Coronary artery (tissue), 2 donors: Measurements from ENCODE around the gene CD93.

ENCODE experiments used
- DNase-seq: peaks from one replicate; pipeline ENCODE4 v3.0.0-alpha.2; 2017; ENCODE audit warnings: low spot score
- H3K27ac ChIP-seq, 2 donors: fragments of 200-600 bp; sonication (generic); one replicate each; pipeline ENCODE4 v1.5.1; 2016 to 2019
- H3K4me3 ChIP-seq: fragments of 200-600 bp; sonication (generic); 2 replicates; pipeline ENCODE4 v1.5.1; 2016; ENCODE audit warnings: mild to moderate bottlenecking, moderate library complexity
- CTCF ChIP-seq: fragments of 200-600 bp; sonication (generic); IDR thresholded peaks from one replicate; pipeline ENCODE4 v1.5.1; 2019; ENCODE audit warnings: antibody characterized with exemption

The CD93 gene

GRCh38 chr20:23079016-23079351 lies 7.1 kb downstream of the CD93 start:
- Histone ChIP-seq H3K4me3 (no peak overlapping the region), H3K27ac (no peak overlapping the region)
- no peak for DNase-seq
- no peak for TF ChIP-seq CTCF

GRCh38 chr20:23078351-23079015 lies 7.6 kb downstream of the CD93 start:
- DNase-seq: no peak
- Histone ChIP-seq H3K27ac (no peak overlapping the region), H3K4me3 (no peak overlapping the region)
- TF ChIP-seq CTCF: no peak

GRCh38 chr20:23077277-23077676 lies 8.8 kb downstream of the CD93 start:
- DNase-seq: no peak
- Histone ChIP-seq H3K27ac (no peak overlapping the region), H3K4me3 (no peak overlapping the region)
- no peak for TF ChIP-seq CTCF

- H3K4me3 ChIP-seq: no peak overlapping the region
- no peak for DNase-seq
- no peak for TF ChIP-seq CTCF
- no peak overlapping the region for H3K27ac ChIP-seq
These were observed 12.1 kb downstream of the CD93 start for GRCh38 chr20:23074052-23074451.

GRCh38 chr20:23072892-23073586 lies 13.1 kb downstream of the CD93 start:
- Histone ChIP-seq H3K27ac (no peak overlapping the region), H3K4me3 (no peak overlapping the region)
- DNase-seq: no peak
- no peak for TF ChIP-seq CTCF

GRCh38 chr20:23071996-23072395 lies 14.1 kb downstream of the CD93 start:
- no peak overlapping the region for H3K4me3 ChIP-seq
- DNase-seq: no peak
- TF ChIP-seq CTCF: no peak

GRCh38 chr20:23071398-23071797 lies 14.7 kb downstream of the CD93 start:
- DNase-seq: no peak
- TF ChIP-seq CTCF: no peak
- H3K27ac ChIP-seq: no peak overlapping the region

More at GRCh38 chr20:23071996-23072395, 14.1 kb downstream of the CD93 start:
- H3K27ac ChIP-seq: no peak overlapping the region

More at GRCh38 chr20:23071398-23071797, 14.7 kb downstream of the CD93 start:
- no peak overlapping the region for H3K4me3 ChIP-seq
